Pulmonary artery endothelial cell (primary cell): ENCODE measurements around the gene RIC1. TPM values are rescaled to one million over a fixed set of nuclear protein-coding genes. Genes with fewer than 3 reads are reported as not detected.
A peak's percentile ranks its signal among the peaks of the same experiment; 100 is the strongest.
"Not testable (repeated sequence)": the region's sequence is repeated elsewhere in the genome, so short reads cannot be mapped to it uniquely, and the experiment has no call there.

Experiments
- DNase-seq: peaks from one replicate; pipeline ENCODE4 v3.0.0-alpha.2; 2011; ENCODE audit warnings: low read depth, low spot score
- total RNA-seq: library from RNA; depleted of rRNA; stranded (reverse); fragments of >200 nt; gene quantifications from 2 replicates; pipeline ENCODE4 v1.2.3, GENCODE V29; 2014

RIC1 gene
- total RNA-seq, 1 donor from 2014 or later: 32.8 TPM

- no peak for DNase-seq
Observed at GRCh38 chr9:5665059-5665458, 36.2 kb downstream of the RIC1 start.

GRCh38 chr9:5667391-5667790, 38.5 kb downstream of the RIC1 start:
- DNase-seq: no peak

GRCh38 chr9:5670079-5670478, 41.2 kb downstream of the RIC1 start:
- DNase-seq: no peak

GRCh38 chr9:5671711-5672353, 42.9 kb downstream of the RIC1 start:
- DNase-seq: no peak

GRCh38 chr9:5675046-5675445, 46.1 kb downstream of the RIC1 start:
- DNase-seq: not testable (repeated sequence)

GRCh38 chr9:5683591-5683990, 54.7 kb downstream of the RIC1 start:
- not testable (repeated sequence) for DNase-seq

GRCh38 chr9:5684101-5684500, 55.2 kb downstream of the RIC1 start:
- DNase-seq: no peak

GRCh38 chr9:5688109-5688508, 59.2 kb downstream of the RIC1 start:
- DNase-seq: peak; percentile 69

- no peak for DNase-seq
Observed at GRCh38 chr9:5690278-5690677, 61.4 kb downstream of the RIC1 start.

GRCh38 chr9:5695860-5696259, 67.0 kb downstream of the RIC1 start:
- no peak for DNase-seq

- no peak for DNase-seq
Observed at GRCh38 chr9:5696884-5697283, 68.0 kb downstream of the RIC1 start.

GRCh38 chr9:5698004-5698403, 69.1 kb downstream of the RIC1 start:
- DNase-seq: no peak

GRCh38 chr9:5698810-5699556, 70.1 kb downstream of the RIC1 start:
- DNase-seq: no peak

GRCh38 chr9:5708414-5708813, 79.5 kb downstream of the RIC1 start:
- no peak for DNase-seq

GRCh38 chr9:5712651-5713390, 83.9 kb downstream of the RIC1 start:
- DNase-seq: no peak

- DNase-seq: no peak
Observed at GRCh38 chr9:5714501-5715401, 85.8 kb downstream of the RIC1 start.

GRCh38 chr9:5715548-5716127, 86.7 kb downstream of the RIC1 start:
- no peak for DNase-seq

- DNase-seq: not testable (repeated sequence)
Observed at GRCh38 chr9:5717434-5717833, 88.5 kb downstream of the RIC1 start.

- no peak for DNase-seq
Observed at GRCh38 chr9:5718296-5719032, 89.6 kb downstream of the RIC1 start.
